KOPT-K1 (cell line): ENCODE data around the gene PXDC1.
"Not testable (repeated sequence)": the region's sequence is repeated elsewhere in the genome, so short reads cannot be mapped to it uniquely, and the experiment has no call there.

Experiments
- H3K27ac ChIP-seq: fragments of 200-600 bp; sonication (generic); 2 replicates; pipeline ENCODE4 v1.5.1; 2016; ENCODE audit warnings: antibody characterized with exemption, mild to moderate bottlenecking, low read depth, low read length; ENCODE audit not compliant: poor library complexity, severe bottlenecking
- H3K36me3 ChIP-seq: fragments of 200-600 bp; sonication (generic); 2 replicates; pipeline ENCODE4 v1.5.1; 2017; ENCODE audit warnings: antibody characterized with exemption, mild to moderate bottlenecking, low read length, moderate library complexity; ENCODE audit not compliant: insufficient read depth
- H3K9me3 ChIP-seq: fragments of 200-600 bp; sonication (generic); 2 replicates; pipeline ENCODE4 v1.5.1; 2017; ENCODE audit warnings: antibody characterized with exemption, low read length, mild to moderate bottlenecking; ENCODE audit not compliant: insufficient read depth, poor library complexity, severe bottlenecking

Gene PXDC1

DNA sequence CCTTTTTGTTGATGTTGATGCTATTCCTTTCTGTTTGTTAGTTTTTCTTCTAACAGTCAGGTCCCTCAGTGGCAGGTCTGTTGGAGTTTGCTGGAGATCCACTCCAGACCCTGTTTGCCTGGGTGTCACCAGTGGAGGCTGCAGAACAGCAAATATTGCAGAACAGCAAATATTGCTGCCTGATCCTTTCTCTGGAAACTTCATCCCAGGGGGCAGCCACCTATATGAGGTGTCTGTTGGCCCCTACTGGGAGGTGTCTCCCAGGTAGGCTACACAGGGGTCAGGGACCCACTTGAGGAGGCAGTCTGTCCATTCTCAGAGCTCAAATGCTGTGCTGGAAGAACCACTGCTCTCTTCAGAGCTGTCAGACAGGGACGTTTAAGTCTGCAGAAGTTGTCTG lies 74.2 kb downstream of the PXDC1 start:
- H3K9me3 ChIP-seq, result not testable (repeated sequence)

More for the DNA sequence above, 74.2 kb downstream of the PXDC1 start:
- not testable (repeated sequence) for H3K27ac ChIP-seq, H3K36me3 ChIP-seq
